GM12865 (cell line): ENCODE data around the gene PDCD11.

Source experiments
- DNase-seq: peaks from one replicate; pipeline ENCODE4 v3.0.0; 2010; ENCODE audit warnings: low read depth
- H3K4me3 ChIP-seq: 2 replicates; pipeline ENCODE4 v1.5.1; 2011; ENCODE audit warnings: mild to moderate bottlenecking, low read depth, low read length, control low read depth
- CTCF ChIP-seq: IDR thresholded peaks from 2 replicates; pipeline ENCODE4 v1.5.1; 2011; ENCODE audit warnings: low read length, control low read depth, low read depth, inconsistent platforms; ENCODE audit not compliant: insufficient read depth; ENCODE audit errors: missing control alignments

The PDCD11 gene

DNA sequence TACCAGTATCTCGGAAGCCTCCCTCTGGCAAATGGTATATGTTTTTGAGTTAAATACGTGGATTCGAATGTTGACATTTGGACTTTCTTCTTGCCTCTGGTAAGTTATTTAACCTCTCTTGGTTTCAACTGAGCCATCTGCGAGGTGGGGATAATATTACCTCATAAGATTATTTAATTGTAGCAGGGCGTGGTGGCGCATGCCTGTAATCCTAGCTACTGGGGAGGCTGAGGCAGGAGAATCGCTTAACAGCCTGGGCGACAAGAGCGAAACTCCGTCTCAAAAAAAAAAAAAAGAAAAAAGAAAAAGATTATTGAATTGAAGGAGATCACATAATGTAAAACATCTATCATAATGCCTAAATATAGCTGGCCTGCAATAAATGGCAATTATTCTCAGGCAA lies 29.0 kb upstream of the PDCD11 start:
- no peak for TF ChIP-seq CTCF
- DNase-seq: peak; percentile 9
- H3K4me3 ChIP-seq: peak overlapping the region; percentile 90

DNA sequence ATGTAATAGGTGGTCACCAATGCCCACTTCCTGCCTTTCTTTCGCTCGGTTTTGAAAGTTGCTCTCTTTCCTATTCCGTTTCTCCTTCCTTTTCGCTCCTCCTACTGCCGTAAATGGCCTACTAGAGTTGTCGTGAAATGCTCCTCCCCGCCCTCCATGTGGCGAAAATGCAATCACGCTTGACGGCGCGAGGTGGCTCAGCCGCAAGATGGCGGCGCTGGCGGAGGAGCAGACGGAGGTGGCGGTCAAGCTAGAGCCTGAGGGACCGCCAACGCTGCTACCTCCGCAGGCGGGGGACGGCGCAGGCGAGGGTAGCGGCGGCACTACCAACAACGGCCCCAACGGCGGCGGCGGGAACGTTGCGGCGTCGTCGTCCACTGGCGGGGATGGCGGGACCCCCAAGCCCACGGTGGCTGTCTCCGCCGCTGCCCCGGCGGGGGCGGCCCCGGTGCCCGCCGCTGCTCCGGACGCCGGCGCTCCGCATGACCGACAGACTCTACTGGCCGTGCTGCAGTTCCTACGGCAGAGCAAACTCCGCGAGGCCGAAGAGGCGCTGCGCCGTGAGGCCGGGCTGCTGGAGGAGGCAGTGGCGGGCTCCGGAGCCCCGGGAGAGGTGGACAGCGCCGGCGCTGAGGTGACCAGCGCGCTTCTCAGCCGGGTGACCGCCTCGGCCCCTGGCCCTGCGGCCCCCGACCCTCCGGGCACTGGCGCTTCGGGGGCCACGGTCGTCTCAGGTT lies 28.5 kb upstream of the PDCD11 start, which contains the start of gene TAF5:
Gene TAF5, plus strand, starts transcription at position 195 of the 737 bp plus-strand sequence. Its CDS starts 14 bp downstream, at position 209.
- H3K4me3 ChIP-seq: peak within 1 kb of the TSS; percentile 90
- no peak for TF ChIP-seq CTCF

GRCh38 chr10:103373544-103373943 lies 22.9 kb upstream of the PDCD11 start:
- TF ChIP-seq CTCF: no peak
- DNase-seq: peak; percentile 71
- H3K4me3 ChIP-seq: no peak overlapping the region

More for the DNA sequence above, 28.5 kb upstream of the PDCD11 start, which contains the start of gene TAF5:
- DNase-seq: peak; percentile 98

- TF ChIP-seq CTCF: no peak
- H3K4me3 ChIP-seq: no peak overlapping the region
Observed at GRCh38 chr10:103374263-103374662, 22.2 kb upstream of the PDCD11 start.

DNA sequence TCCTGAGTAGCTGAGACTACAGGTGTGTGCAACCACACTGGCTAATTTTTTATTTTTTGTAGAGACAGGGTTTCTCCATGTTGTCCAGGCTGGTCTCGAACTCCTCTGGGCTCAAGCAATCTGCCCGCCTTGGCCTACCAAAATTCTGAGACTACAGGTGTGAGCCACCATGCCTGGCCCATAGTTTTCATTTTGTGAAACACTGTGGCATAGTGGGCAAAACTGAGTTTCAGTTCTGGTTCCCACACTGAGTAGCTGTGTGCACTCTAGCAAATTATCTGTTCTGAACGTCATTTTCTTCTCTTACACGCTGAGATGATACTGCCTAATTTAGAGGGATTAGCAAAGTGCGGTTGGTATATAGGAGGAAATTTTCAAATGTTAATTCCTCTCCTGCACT lies 13.7 kb upstream of the PDCD11 start:
- DNase-seq: peak; percentile 73
- no peak for TF ChIP-seq CTCF
- H3K4me3 ChIP-seq: no peak overlapping the region

More at GRCh38 chr10:103374263-103374662, 22.2 kb upstream of the PDCD11 start:
- no peak for DNase-seq

GRCh38 chr10:103394180-103394579 lies 2.2 kb upstream of the PDCD11 start:
- no peak overlapping the region for H3K4me3 ChIP-seq
- no peak for DNase-seq
- TF ChIP-seq CTCF: no peak

- peak overlapping the region; percentile 88 for H3K4me3 ChIP-seq
- no peak for DNase-seq
- no peak for TF ChIP-seq CTCF
Observed at GRCh38 chr10:103395754-103396066, 716 bp upstream of the PDCD11 start.
